HepG2 (cell line): ENCODE data around the gene BLVRB. TPM values are rescaled to one million over a fixed set of nuclear protein-coding genes. Genes with fewer than 3 reads are reported as not detected.
A peak's percentile ranks its signal among the peaks of the same experiment; 100 is the strongest.

Experiments used
- ADNP ChIP-seq: sonication (generic); formaldehyde crosslinking; IDR thresholded peaks from 2 replicates; pipeline ENCODE4 v1.4.0; 2020; ENCODE audit warnings: missing genetic modification reagents
- ATF3 ChIP-seq: sonication (generic); formaldehyde crosslinking; IDR thresholded peaks from 2 replicates; pipeline ENCODE4 v1.4.0; 2020; ENCODE audit warnings: missing genetic modification reagents
- CREB1 ChIP-seq, 2 experiments: fragments of 450-650 bp in 1 of 2; IDR thresholded peaks; 2 replicates each; pipeline ENCODE4 v1.6.1; 2016 to 2017; ENCODE audit warnings: control low read depth in 1 of 2, mild to moderate bottlenecking in 1 of 2, missing compliant biosample characterization in 1 of 2, missing genetic modification characterization in 1 of 2
- DR1 ChIP-seq: sonication (generic); formaldehyde crosslinking; IDR thresholded peaks from 2 replicates; pipeline ENCODE4 v1.8.0; 2021; ENCODE audit warnings: mild to moderate bottlenecking, missing genetic modification reagents, inconsistent platforms
- ESRRA ChIP-seq: sonication (generic); formaldehyde crosslinking; IDR thresholded peaks from 2 replicates; pipeline ENCODE4 v1.5.1; 2020; ENCODE audit warnings: mild to moderate bottlenecking, low read depth, missing genetic modification reagents
- GMEB2 ChIP-seq: IDR thresholded peaks from 2 replicates; pipeline ENCODE4 v1.6.1; 2016; ENCODE audit warnings: missing biosample characterization, missing genetic modification reagents, low read depth
- HDAC1 ChIP-seq: sonication (generic); formaldehyde crosslinking; IDR thresholded peaks from 2 replicates; pipeline ENCODE4 v1.5.1; 2020; ENCODE audit warnings: mild to moderate bottlenecking, missing genetic modification reagents
- KDM2A ChIP-seq: sonication (generic); formaldehyde crosslinking; IDR thresholded peaks from 2 replicates; pipeline ENCODE4 v1.4.0; 2020; ENCODE audit warnings: low read depth, missing genetic modification reagents, borderline replicate concordance
- MXI1 ChIP-seq: IDR thresholded peaks from 3 replicates; pipeline ENCODE4 v1.6.1; 2012; ENCODE audit warnings: low read depth, low read length, inconsistent platforms, borderline replicate concordance
- RBM39 ChIP-seq: fragments of 200-400 bp; formaldehyde crosslinking; IDR thresholded peaks from one replicate; pipeline ENCODE4 v1.6.1; 2018; ENCODE audit warnings: antibody characterized with exemption, mild to moderate bottlenecking, low read depth, low read length; ENCODE audit not compliant: poor library complexity, severe bottlenecking
- SP140L ChIP-seq: sonication (generic); formaldehyde crosslinking; IDR thresholded peaks from 2 replicates; pipeline ENCODE4 v1.4.0; 2020; ENCODE audit warnings: missing genetic modification reagents, borderline replicate concordance
- TFE3 ChIP-seq: IDR thresholded peaks from 2 replicates; pipeline ENCODE4 v1.6.1; 2016
- YEATS4 ChIP-seq: sonication (generic); formaldehyde crosslinking; IDR thresholded peaks from 2 replicates; pipeline ENCODE4 v1.4.0; 2020; ENCODE audit warnings: missing genetic modification reagents, borderline replicate concordance
- ZFYVE20 ChIP-seq: sonication (generic); formaldehyde crosslinking; IDR thresholded peaks from 2 replicates; pipeline ENCODE4 v1.8.0; 2023; ENCODE audit warnings: low read depth, mild to moderate bottlenecking, moderate library complexity, missing genetic modification reagents, borderline replicate concordance
- ZMAT3 ChIP-seq: sonication (generic); formaldehyde crosslinking; conservative IDR thresholded peaks from 2 replicates; pipeline ENCODE4 v1.7.0; 2021; ENCODE audit warnings: missing genetic modification reagents
- ZNF160 ChIP-seq: sonication (generic); formaldehyde crosslinking; IDR thresholded peaks from 2 replicates; pipeline ENCODE4 v1.8.0; 2022; ENCODE audit warnings: mild to moderate bottlenecking, inconsistent platforms, missing genetic modification reagents
- ZNF232 ChIP-seq: sonication (generic); formaldehyde crosslinking; IDR thresholded peaks from 2 replicates; pipeline ENCODE4 v1.4.0; 2020; ENCODE audit warnings: missing genetic modification reagents, borderline replicate concordance
- ZNF317 ChIP-seq: sonication (generic); formaldehyde crosslinking; IDR thresholded peaks from 2 replicates; pipeline ENCODE4 v1.5.0; 2020; ENCODE audit warnings: mild to moderate bottlenecking, missing genetic modification reagents
- ZNF431 ChIP-seq: sonication (generic); formaldehyde crosslinking; IDR thresholded peaks from 2 replicates; pipeline ENCODE4 v1.9.0; 2022; ENCODE audit warnings: missing genetic modification reagents, low read depth, mild to moderate bottlenecking, borderline replicate concordance
- ZNF547 ChIP-seq: sonication (generic); formaldehyde crosslinking; IDR thresholded peaks from 2 replicates; pipeline ENCODE4 v1.5.1; 2020; ENCODE audit warnings: mild to moderate bottlenecking, missing genetic modification reagents
- ZNF747 ChIP-seq: sonication (generic); formaldehyde crosslinking; IDR thresholded peaks from 2 replicates; pipeline ENCODE4 v1.8.1; 2023; ENCODE audit warnings: missing genetic modification reagents, mild to moderate bottlenecking, borderline replicate concordance
- ZUFSP ChIP-seq: sonication (generic); formaldehyde crosslinking; IDR thresholded peaks from 2 replicates; pipeline ENCODE4 v1.9.0; 2021; ENCODE audit warnings: missing genetic modification reagents, mild to moderate bottlenecking, borderline replicate concordance
- polyA plus RNA-seq, 8 experiments: library from polyadenylated mRNA; depleted of rRNA in 3 of 8; stranded (reverse) in 7 of 8; unstranded in 1 of 8; fragments of >200 nt; fragmentation: Illumina TruSeq in 4 of 8; extraction: Trizol in 4 of 8; gene quantifications; 2 replicates each; pipeline versions ENCODE4 v1.2.1 to v1.2.3, GENCODE V29; 2011 to 2016; ENCODE audit warnings: low read depth in 4 of 8, missing spikeins in 1 of 8, mixed read lengths in 1 of 8; ENCODE audit not compliant: insufficient read depth in 1 of 8
- total RNA-seq, 5 experiments: library from RNA; depleted of rRNA; stranded (reverse); fragments of >200 nt; fragmentation: Illumina TruSeq; extraction: Trizol; gene quantifications; 2 replicates each; pipeline ENCODE4 v1.2.3, GENCODE V29; 2016; ENCODE audit warnings: low read depth in 1 of 5

BLVRB gene
- total and polyA plus RNA-seq, 2 of the 13 experiments (the other 11 are each of a cell fraction or from before 2014, with no cell fraction given), result 25.9 to 51.4 TPM

GRCh38 chr19:40420766-40421765 lies 44.5 kb downstream of the BLVRB start (continued):
- TF ChIP-seq ESRRA (0 out of 2 replicates have a peak, but pooled peaks have one; percentile 52), GMEB2 (no peak), DR1 (CRISPR knock-in tag) (peak; percentile 80; the same call in 1 of the 2 replicates), SP140L (CRISPR knock-in tag) (0 out of 2 replicates have a peak, but pooled peaks have one; percentile 65), ZFYVE20 (CRISPR knock-in tag) (0 out of 2 replicates have a peak, but pooled peaks have one; percentile 65), ZMAT3 (0 out of 2 replicates have a peak, but pooled peaks have one; percentile 18), ZNF747 (CRISPR knock-in tag) (peak; percentile 82; the same call in 1 of the 2 replicates), ZNF431 (CRISPR knock-in tag) (no peak), YEATS4 (CRISPR knock-in tag) (peak; percentile 74), KDM2A (CRISPR knock-in tag) (peak; percentile 89), MXI1 (peak; percentile 74; the same call in 1 of the 3 replicates), ZNF317 (CRISPR knock-in tag) (peak; percentile 81), CREB1 (IDR thresholded peaks at IDR 0.05) (peak; percentile 22; the same call in 1 of the 2 replicates), CREB1 (CRISPR knock-in tag; IDR thresholded peaks at IDR 0.05) (no peak), ZNF547 (peak; percentile 39; the same call in 1 of the 2 replicates), ZUFSP (CRISPR knock-in tag) (no peak), ATF3 (CRISPR knock-in tag) (peak; percentile 45; the same call in 1 of the 2 replicates), HDAC1 (CRISPR knock-in tag) (peak; percentile 89), ZNF160 (peak; percentile 93), ADNP (CRISPR knock-in tag) (peak; percentile 48; the same call in 1 of the 2 replicates), ZNF232 (0 out of 2 replicates have a peak, but pooled peaks have one; percentile 54), TFE3 (CRISPR knock-in tag) (peak; percentile 77; the same call in 1 of the 2 replicates), RBM39 (peak; percentile 23)
